SHP77 treated with DMSO at 0.1 percent for 48 hours (cell line): Measurements from ENCODE around the gene PCNX1.
"Not testable (repeated sequence)": the region's sequence is repeated elsewhere in the genome, so short reads cannot be mapped to it uniquely, and the experiment has no call there.

Source experiments
- DNase-seq: peaks from one replicate; lab custom pipeline; 2025; lab: John Stamatoyannopoulos, UW

PCNX1 gene

GRCh38 chr14:71021347-71022011 is 114.2 kb downstream of the PCNX1 start:
- no peak for DNase-seq

- no peak for DNase-seq
Measured at GRCh38 chr14:71022012-71022869, 115.0 kb downstream of the PCNX1 start.

- no peak for DNase-seq
Measured at GRCh38 chr14:71022939-71023338, 115.7 kb downstream of the PCNX1 start.

DNA sequence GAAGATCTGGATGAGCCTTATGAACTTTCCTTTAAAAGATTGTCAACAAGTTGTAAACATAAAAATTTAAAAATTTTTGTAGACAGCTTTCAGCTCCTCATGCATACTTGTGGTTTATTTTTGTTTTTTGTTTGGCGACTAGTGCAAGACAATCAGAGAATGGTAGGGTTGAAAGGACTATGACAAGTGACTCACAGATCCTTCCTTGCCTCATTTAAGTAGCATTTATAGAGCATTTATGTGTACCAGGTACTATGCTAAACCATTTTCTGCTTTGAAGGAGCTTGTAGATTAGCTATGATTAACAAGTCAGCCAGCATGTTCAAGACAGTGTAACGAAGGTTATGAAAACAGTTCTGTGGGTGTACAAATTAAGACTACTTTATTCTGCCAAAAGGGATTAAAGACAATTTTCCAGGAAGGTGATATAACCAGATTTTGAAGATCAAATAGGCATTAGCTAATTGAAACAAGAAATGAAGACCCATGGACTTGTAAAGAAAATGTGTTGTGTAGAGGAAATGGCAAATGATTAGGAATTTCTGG is 122.0 kb downstream of the PCNX1 start:
- DNase-seq, result no peak

DNA sequence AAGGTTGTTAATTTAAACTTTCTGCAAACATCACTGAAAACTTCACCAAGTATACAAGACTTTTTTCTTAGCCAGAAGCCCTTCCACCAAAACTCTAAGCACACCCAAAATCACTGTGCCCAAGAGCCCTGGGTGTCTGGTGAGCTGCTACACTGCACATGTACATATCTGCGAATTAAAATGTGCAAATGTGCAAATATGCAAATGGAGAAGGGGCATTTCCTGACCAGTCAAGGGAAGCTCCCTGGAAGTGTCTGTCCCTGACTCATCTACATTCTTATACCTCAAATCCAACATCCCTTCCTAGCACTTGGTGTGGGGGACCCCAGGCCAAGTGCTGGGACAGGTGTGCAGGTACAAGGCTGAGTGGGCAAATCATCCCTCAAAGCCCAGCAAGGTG is 123.7 kb downstream of the PCNX1 start:
- no peak for DNase-seq

DNA sequence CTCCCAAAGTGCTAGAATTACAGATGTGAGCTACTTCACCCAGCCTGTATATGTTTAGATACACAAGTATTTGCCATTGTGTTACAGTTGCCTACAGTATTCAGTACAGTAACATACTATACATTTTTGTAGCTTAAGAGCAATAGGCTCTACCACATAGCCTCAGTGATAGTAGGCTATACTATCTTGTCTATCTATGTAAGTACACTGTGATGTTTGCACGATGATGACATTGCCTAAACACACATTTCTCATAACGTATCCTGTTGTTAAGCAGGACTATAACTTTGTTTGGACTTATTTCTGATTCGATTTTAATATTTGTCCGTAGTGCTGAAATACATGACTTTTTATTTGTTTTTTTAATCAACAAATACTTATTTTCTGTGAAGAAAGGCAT is 129.2 kb downstream of the PCNX1 start:
- no peak for DNase-seq

- DNase-seq, result no peak
Measured at GRCh38 chr14:71048393-71048792, 141.1 kb downstream of the PCNX1 start.

DNA sequence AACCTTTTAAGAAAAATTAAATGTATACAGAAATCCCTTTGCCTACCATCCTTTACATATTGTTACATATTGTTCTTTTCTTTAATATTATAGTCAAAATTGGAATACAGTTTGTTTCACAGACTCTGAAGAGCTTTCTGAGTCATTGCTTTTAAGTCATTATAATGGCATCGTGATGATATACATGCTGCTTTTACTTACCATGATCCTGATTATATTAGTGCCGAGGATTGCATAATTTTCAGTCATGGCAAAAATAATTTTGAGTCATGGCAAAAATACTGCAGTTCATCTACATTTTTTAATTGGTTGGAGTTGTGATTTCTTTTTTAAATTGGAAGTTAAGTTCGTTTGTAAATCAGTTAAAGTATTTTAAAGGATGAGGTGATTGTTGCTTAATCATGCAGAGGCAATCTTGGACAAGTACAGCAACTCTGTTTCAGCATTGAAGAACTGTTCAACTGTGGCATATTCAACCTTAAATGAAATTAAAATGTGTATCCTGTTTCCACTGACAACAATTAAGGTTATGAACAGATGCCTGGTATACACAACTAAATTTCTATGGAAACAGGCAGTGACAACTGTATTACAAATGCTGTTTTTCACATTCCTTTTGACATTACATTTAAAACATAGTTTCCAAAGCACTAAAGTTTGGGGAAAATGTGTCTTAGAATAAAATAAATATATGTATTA is 142.3 kb downstream of the PCNX1 start:
- no peak for DNase-seq

- no peak for DNase-seq
Measured at GRCh38 chr14:71050227-71050823, 143.1 kb downstream of the PCNX1 start.

GRCh38 chr14:71054706-71055105 is 147.4 kb downstream of the PCNX1 start:
- no peak for DNase-seq

- no peak for DNase-seq
Measured at GRCh38 chr14:71056168-71056567, 148.9 kb downstream of the PCNX1 start.

GRCh38 chr14:71060274-71060673 is 153.0 kb downstream of the PCNX1 start:
- no peak for DNase-seq

- no peak for DNase-seq
Measured at GRCh38 chr14:71060825-71061455, 153.7 kb downstream of the PCNX1 start.

GRCh38 chr14:71061458-71061857 is 154.2 kb downstream of the PCNX1 start:
- DNase-seq, result no peak

DNA sequence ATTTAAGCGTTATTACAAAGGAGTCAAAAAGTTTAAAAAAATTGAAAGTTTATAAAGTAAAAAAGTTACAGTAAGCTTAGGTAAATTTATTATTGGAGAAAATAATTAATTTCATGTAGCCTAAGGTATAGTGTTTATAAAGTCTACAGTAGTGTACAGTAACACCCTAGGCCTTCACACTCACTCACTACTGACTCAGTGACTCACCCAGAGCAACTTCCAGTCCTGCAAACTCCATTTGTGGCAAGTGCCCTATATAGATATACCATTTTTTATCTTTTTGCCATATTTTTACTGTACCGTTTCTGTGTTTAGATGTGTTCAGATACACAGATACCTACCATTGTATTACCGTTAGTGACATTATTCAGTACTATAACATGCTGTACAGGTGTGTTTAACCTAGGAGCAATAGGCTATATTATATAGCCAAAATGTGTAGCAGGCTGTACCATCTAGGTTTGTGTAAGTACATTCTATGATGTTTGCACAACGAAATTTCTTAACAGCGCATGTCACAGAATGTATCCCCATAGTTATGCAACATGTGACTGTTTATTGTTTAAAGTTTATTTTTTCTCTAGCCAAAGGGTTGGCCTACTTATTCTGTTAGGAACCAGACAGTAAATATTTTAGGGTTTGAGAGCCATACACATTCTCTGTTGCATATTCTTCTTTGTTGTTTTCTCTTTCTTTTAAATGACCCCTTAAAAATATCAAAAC is 155.5 kb downstream of the PCNX1 start:
- no peak for DNase-seq

DNA sequence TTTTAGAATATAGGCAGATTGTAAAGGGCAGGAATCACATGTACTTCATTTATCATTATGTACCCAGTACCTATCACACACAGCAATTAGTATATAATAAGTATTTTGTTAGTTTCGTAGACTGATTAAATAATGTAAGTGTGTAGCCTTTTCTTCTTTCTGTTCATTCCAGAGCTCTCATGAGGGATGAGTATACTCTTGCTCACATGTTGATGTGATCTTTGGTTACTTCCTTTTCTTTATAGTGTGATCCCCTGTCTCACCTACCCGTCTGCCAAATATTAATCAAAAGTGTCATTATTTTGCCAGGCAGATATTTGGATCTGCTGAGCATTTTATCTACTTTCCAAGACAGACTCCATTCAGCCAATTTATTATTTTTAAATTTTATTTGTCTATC is 156.1 kb downstream of the PCNX1 start:
- no peak for DNase-seq

DNA sequence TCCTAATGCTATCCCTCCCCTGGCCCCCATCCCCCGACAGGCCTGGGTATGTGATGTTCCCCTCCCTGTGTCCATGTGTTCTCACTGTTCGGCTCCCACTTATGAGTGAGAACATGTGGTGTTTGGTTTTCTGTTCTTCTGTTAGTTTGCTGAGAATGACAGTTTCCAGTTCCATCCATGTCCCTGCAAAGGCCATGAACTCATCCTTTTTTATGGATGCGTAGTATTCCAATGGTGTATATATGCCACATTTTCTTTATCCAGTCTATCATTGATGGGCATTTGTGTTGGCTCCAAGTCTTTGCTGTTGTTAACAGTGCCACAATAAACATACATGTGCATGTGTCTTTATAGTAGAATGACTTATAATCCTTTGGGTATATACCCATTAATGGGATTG is 157.5 kb downstream of the PCNX1 start:
- not testable (repeated sequence) for DNase-seq

- no peak for DNase-seq
Measured at GRCh38 chr14:71070169-71070568, 162.9 kb downstream of the PCNX1 start.

- DNase-seq, result no peak
Measured at GRCh38 chr14:71071042-71071441, 163.8 kb downstream of the PCNX1 start.

- DNase-seq, result no peak
Measured at GRCh38 chr14:71076462-71077092, 169.3 kb downstream of the PCNX1 start.

- DNase-seq, result no peak
Measured at GRCh38 chr14:71078500-71078899, 171.2 kb downstream of the PCNX1 start.
